LNCAP (cell line): ENCODE results near the gene CDCA7L.

ENCODE experiments used
- CTCF ChIP-seq: fragments of 450-650 bp; IDR thresholded peaks from 2 replicates; pipeline ENCODE4 v1.5.1; 2017; ENCODE audit warnings: mild to moderate bottlenecking

The CDCA7L gene, protein sequence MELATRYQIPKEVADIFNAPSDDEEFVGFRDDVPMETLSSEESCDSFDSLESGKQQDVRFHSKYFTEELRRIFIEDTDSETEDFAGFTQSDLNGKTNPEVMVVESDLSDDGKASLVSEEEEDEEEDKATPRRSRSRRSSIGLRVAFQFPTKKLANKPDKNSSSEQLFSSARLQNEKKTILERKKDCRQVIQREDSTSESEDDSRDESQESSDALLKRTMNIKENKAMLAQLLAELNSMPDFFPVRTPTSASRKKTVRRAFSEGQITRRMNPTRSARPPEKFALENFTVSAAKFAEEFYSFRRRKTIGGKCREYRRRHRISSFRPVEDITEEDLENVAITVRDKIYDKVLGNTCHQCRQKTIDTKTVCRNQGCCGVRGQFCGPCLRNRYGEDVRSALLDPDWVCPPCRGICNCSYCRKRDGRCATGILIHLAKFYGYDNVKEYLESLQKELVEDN

DNA sequence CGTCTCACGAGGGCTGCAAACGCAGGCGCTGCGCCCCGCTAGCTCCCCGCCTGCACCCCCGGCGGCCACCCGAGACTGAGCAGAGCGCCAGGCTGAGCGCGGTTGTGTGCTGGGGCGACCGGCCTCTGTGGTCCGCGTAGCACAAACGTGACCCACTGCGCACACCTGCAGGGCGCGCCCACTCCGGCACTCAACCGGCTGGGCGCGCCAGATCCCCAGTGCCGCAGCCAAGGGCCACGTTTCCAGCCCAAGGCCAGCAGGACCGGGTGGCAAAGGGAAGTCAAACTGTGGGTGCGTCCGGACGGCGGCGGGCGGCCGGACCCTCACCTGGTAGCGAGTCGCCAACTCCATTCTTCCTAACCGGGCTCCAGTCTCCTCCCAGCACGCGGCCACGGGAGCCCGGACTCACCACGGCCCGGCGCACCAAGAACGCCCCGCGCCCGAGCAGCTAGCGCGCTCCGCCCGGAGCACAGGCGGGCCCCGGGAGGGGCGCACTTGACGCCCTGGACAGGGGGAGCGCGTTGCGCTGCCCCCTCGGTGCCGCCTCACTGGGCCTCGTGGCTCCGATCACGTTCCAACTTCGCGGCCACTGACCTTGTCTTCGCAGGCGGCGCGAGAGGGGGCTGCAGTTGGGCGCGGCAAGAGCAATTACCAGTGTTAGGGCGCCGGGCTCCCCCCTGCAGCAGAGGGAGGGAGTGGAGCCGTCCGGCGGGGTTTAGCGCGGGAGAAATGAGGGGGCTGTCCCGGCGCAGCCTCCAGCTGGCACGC lies at the start of gene CDCA7L:
Gene CDCA7L, minus strand, starts transcription at position 446 of the 768 bp plus-strand sequence. Its CDS starts 95 bp downstream, at position 351.
- no peak for TF ChIP-seq CTCF

DNA sequence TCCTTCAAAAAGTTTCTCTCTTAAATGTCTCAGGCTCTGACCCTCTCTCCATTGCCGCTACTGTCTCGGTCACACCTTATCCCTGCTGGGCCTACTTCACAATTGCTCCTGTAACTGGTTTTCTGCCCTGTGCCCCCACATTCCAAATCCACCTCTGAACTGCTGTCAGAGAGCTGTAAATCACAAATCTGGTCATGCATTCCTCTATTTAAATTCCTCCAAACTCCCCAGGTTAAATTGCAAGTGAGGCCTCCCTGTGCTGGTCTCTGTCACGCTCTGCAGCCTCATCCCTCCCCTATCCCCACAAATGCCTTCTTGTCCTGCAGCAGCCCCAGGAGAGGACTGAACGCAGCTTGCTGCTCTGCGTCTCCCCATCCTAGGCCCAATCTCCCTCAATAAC lies 40.4 kb upstream of the CDCA7L start:
- no peak for TF ChIP-seq CTCF

GRCh38 chr7:21984042-21984441 lies 38.3 kb upstream of the CDCA7L start:
- no peak for TF ChIP-seq CTCF

GRCh38 chr7:21983056-21983455 lies 37.4 kb upstream of the CDCA7L start:
- no peak for TF ChIP-seq CTCF

- TF ChIP-seq CTCF, result no peak
Measured at GRCh38 chr7:21981524-21981923, 35.8 kb upstream of the CDCA7L start.

GRCh38 chr7:21980926-21981500 lies 35.3 kb upstream of the CDCA7L start:
- no peak for TF ChIP-seq CTCF

GRCh38 chr7:21972397-21972784 lies 26.7 kb upstream of the CDCA7L start:
- TF ChIP-seq CTCF, result no peak
